ENCODE measurements around the gene WIZ.

The WIZ gene

GRCh38 chr19:15453906-15454860 is 4.4 kb upstream of the WIZ start:
- Histone ChIP-seq H3K36me3 (no peaks in the 10 kb centered on the region), H3K27me3 (ENCODE audit: insufficient read depth, low read depth, severe bottlenecking) (peaks cover 35% of the 10 kb centered on the region), H3K9me3 (ENCODE audit: severe bottlenecking) (no peaks in the 10 kb centered on the region), H3K27ac (no peak overlapping the region), H3K4me3 (ENCODE audit: low read depth, low read length) (no peak overlapping the region)
- DNase-seq, result no peak
- TF ChIP-seq CTCF (IDR thresholded peaks at IDR 0.05; ENCODE audit: low read depth, low read length), result peak; percentile 57

DNA sequence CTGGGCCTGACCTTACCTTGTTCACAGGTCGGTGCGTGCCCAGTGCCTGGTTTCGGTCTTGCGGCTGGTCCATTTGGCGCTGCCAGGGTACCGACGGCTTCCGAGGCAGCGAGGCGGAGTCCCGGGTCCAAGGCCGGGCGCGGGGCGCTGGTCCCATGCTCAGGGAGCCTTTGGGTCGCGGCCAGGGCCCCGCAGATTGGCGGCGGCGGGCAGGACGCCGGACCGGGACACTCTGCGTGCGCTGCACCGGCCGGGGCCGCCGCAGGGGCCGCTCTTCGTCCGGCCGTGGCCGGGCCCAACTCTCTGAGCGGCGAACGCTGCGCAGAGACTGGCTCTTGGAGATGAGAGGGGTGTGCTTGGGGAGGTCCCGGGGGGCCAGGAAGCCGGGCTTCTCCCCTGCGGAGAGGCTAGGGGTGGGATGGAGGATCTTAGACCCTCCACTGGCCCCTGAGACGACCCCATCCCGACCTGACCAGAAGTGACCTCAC is 3.4 kb upstream of the WIZ start:
- no peaks in the 10 kb centered on the region for H3K9me3 ChIP-seq (ENCODE audit: severe bottlenecking)
- no peak overlapping the region for H3K4me3 ChIP-seq (ENCODE audit: low read depth, low read length)
- no peak for DNase-seq
- no peaks in the 10 kb centered on the region for H3K36me3 ChIP-seq
- no peak for TF ChIP-seq CTCF (IDR thresholded peaks at IDR 0.05; ENCODE audit: low read depth, low read length)
- H3K27me3 ChIP-seq (ENCODE audit: insufficient read depth, low read depth, severe bottlenecking), result peaks cover 31% of the 10 kb centered on the region
- no peak overlapping the region for H3K27ac ChIP-seq

- Histone ChIP-seq H3K27ac (no peak overlapping the region), H3K36me3 (no peaks in the 10 kb centered on the region), H3K27me3 (ENCODE audit: insufficient read depth, low read depth, severe bottlenecking) (peaks cover 24% of the 10 kb centered on the region), H3K9me3 (ENCODE audit: severe bottlenecking) (no peaks in the 10 kb centered on the region), H3K4me3 (ENCODE audit: low read depth, low read length) (no peak overlapping the region)
- no peak for TF ChIP-seq CTCF (IDR thresholded peaks at IDR 0.05; ENCODE audit: low read depth, low read length)
- DNase-seq, result peak; percentile 40
These were observed 2.6 kb upstream of the WIZ start for GRCh38 chr19:15452111-15453047.

DNA sequence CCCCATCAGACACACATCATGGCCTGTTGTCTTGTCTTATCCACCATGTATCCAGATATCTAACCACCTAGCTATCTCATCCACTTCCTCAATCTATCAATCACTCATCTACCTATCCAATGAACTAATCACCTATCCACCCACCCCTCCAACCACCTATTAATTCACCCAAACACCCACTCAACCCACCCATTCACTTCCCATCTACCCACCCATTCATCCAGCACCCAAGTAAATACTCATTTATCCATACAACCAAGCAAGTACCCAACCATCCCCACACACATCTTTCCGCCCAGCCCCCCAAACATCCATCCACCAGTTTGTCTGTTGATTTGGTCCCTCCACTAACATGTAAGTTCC is 753 bp upstream of the WIZ start:
- Histone ChIP-seq H3K9me3 (ENCODE audit: severe bottlenecking) (no peaks in the 10 kb centered on the region), H3K36me3 (no peaks in the 10 kb centered on the region), H3K27ac (no peak overlapping the region), H3K4me3 (ENCODE audit: low read depth, low read length) (no peak overlapping the region), H3K27me3 (ENCODE audit: insufficient read depth, low read depth, severe bottlenecking) (peaks cover 7% of the 10 kb centered on the region)
- no peak for DNase-seq
- TF ChIP-seq CTCF (IDR thresholded peaks at IDR 0.05; ENCODE audit: low read depth, low read length), result no peak

DNA sequence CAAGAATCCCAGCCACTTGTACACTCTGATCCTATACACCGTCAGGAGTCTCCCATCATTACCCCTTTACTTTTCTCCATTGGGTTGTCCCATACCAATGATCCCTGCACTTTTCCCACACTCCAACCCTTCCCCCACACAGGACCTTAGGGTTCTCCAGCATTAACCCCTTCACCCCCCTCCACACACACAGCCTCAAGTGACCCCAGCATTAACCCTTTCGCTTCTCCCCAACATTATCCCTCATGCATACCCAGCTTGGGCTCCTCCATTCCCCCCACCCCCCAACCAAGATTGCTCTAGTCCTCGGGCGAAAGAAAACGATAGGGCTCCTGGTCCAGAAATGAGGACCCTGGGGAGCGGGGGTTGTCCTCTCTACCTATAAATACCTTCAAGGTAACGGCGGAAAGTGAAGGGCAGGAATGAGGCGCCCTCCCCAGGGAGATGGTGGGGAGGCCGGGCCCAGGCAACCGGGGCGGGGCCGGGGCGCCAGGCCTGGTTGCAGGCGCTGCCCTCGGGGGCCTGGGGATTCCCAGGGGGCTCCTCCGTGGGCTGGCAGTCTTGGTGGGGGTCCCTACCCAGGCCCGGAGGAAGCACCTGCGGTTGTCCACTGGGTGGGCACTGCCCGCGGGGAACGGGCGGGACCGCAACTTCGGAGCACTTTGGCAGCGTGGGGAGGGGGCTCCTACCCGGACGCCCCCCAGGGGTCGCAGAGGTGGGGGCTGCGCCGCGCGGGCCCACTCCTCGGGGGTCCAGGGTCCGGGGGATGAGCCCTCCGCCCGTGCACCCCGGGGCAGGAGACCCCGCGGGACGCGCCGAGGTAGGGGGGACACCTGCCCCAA is 757 bp downstream of the WIZ start:
- Histone ChIP-seq H3K36me3 (no peaks in the 10 kb centered on the region), H3K4me3 (ENCODE audit: low read depth, low read length) (peak overlapping the region; percentile 63), H3K9me3 (ENCODE audit: severe bottlenecking) (no peaks in the 10 kb centered on the region), H3K27ac (no peak overlapping the region), H3K27me3 (ENCODE audit: insufficient read depth, low read depth, severe bottlenecking) (no peaks in the 10 kb centered on the region)
- DNase-seq, result no peak
- no peak for TF ChIP-seq CTCF (IDR thresholded peaks at IDR 0.05; ENCODE audit: low read depth, low read length)

Measured in WERI-Rb-1 (cell line).